Neural cell (in vitro differentiated cells): ENCODE measurements around the gene ASPHD1. TPM values are rescaled to one million over a fixed set of nuclear protein-coding genes. Genes with fewer than 3 reads are reported as not detected.

Source experiments
- H2AFZ ChIP-seq: fragments of 200-600, 300-800 bp; sonication (generic), shearing (Covaris generic); 2 replicates; pipeline ENCODE4 v1.6.0; 2014; ENCODE audit warnings: low read depth, mild to moderate bottlenecking, antibody characterized with exemption, low read length, moderate library complexity
- H3F3A ChIP-seq: fragments of 200-600 bp; shearing (Covaris generic); 2 replicates; pipeline ENCODE4 v1.6.1; 2016; ENCODE audit warnings: mild to moderate bottlenecking, moderate library complexity, mixed read lengths, antibody characterized with exemption, low read length; ENCODE audit not compliant: insufficient read depth, poor library complexity, severe bottlenecking
- H3K27ac ChIP-seq: fragments of 200-600, 300-800 bp; sonication (generic), shearing (Covaris generic); 2 replicates; pipeline ENCODE4 v1.5.1; 2014; ENCODE audit warnings: mild to moderate bottlenecking, low read length, moderate library complexity
- H3K27me3 ChIP-seq: fragments of 300-800, 200-600 bp; sonication (generic), shearing (Covaris generic); 2 replicates; pipeline ENCODE4 v1.6.0; 2014; ENCODE audit warnings: mild to moderate bottlenecking, low read depth, low read length, moderate library complexity; ENCODE audit not compliant: insufficient read depth
- H3K36me3 ChIP-seq: fragments of 300-800, 200-600 bp; sonication (generic), shearing (Covaris generic); 2 replicates; pipeline ENCODE4 v1.5.1; 2014; ENCODE audit warnings: mild to moderate bottlenecking, antibody characterized with exemption, low read length, moderate library complexity; ENCODE audit not compliant: insufficient read depth
- H3K4me2 ChIP-seq: fragments of 300-800, 200-600 bp; sonication (generic), shearing (Covaris generic); 2 replicates; pipeline ENCODE4 v1.6.0; 2014; ENCODE audit warnings: mild to moderate bottlenecking, low read length
- H3K4me3 ChIP-seq: fragments of 300-800, 200-600 bp; sonication (generic), shearing (Covaris generic); 2 replicates; pipeline ENCODE4 v1.5.1; 2014; ENCODE audit warnings: mild to moderate bottlenecking, low read length, moderate library complexity
- H3K79me2 ChIP-seq: fragments of 200-600 bp; shearing (Covaris generic); replicated peaks from 2 replicates; pipeline ENCODE4 v1.6.0; 2014; ENCODE audit warnings: mild to moderate bottlenecking, low read length, moderate library complexity; ENCODE audit not compliant: insufficient read depth
- H3K9ac ChIP-seq: fragments of 300-800, 200-600 bp; sonication (generic), shearing (Covaris generic); 2 replicates; pipeline ENCODE4 v1.6.1; 2016; ENCODE audit warnings: mild to moderate bottlenecking, low read length, mixed read lengths
- H3K9me2 ChIP-seq: fragments of 200-600 bp; shearing (Covaris generic); 2 replicates; pipeline ENCODE4 v1.6.1; 2016; ENCODE audit warnings: mild to moderate bottlenecking, low read length, mixed read lengths; ENCODE audit not compliant: insufficient read depth
- H3K9me3 ChIP-seq: fragments of 200-600, 300-800 bp; sonication (generic), shearing (Covaris generic); 2 replicates; pipeline ENCODE4 v1.6.1; 2016; ENCODE audit warnings: mild to moderate bottlenecking, mixed run types, low read length, moderate library complexity, mixed read lengths
- H4K20me1 ChIP-seq: fragments of 200-600 bp; shearing (Covaris generic); 2 replicates; pipeline ENCODE4 v1.6.1; 2016; ENCODE audit warnings: mild to moderate bottlenecking, mixed run types; ENCODE audit not compliant: insufficient read depth
- CTCF ChIP-seq: fragments of 450-650 bp; IDR thresholded peaks from 2 replicates; pipeline ENCODE4 v1.5.1; 2014; ENCODE audit warnings: antibody characterized with exemption, mild to moderate bottlenecking, moderate library complexity; ENCODE audit not compliant: poor library complexity, severe bottlenecking
- EP300 ChIP-seq: fragments of 450-650 bp; conservative IDR thresholded peaks from 2 replicates; pipeline ENCODE4 v1.6.1; 2014; ENCODE audit warnings: antibody characterized with exemption, mild to moderate bottlenecking, moderate library complexity; ENCODE audit not compliant: poor library complexity, severe bottlenecking
- EZH2 ChIP-seq: fragments of 200-600, 300-800 bp; shearing (Covaris generic), sonication (generic); IDR thresholded peaks from 2 replicates; pipeline ENCODE4 v1.6.1; 2014; ENCODE audit warnings: antibody characterized with exemption, low read length, borderline replicate concordance, mild to moderate bottlenecking; ENCODE audit not compliant: insufficient read depth, poor library complexity, severe bottlenecking
- MXI1 ChIP-seq: fragments of 450-650 bp; conservative IDR thresholded peaks from 2 replicates; pipeline ENCODE4 v1.6.1; 2014; ENCODE audit warnings: antibody characterized with exemption, mild to moderate bottlenecking; ENCODE audit not compliant: poor library complexity, severe bottlenecking
- POLR2AphosphoS5 ChIP-seq: IDR thresholded peaks from 2 replicates; pipeline ENCODE4 v1.6.1; 2012
- RAD21 ChIP-seq: fragments of 450-650 bp; conservative IDR thresholded peaks from 2 replicates; pipeline ENCODE4 v1.6.1; 2014; ENCODE audit warnings: antibody characterized with exemption, mild to moderate bottlenecking, moderate library complexity
- REST ChIP-seq: IDR thresholded peaks from 2 replicates; pipeline ENCODE4 v1.6.1; 2012; ENCODE audit warnings: borderline replicate concordance
- SMC3 ChIP-seq: fragments of 450-650 bp; conservative IDR thresholded peaks from 2 replicates; pipeline ENCODE4 v1.6.1; 2014; ENCODE audit warnings: antibody characterized with exemption, mild to moderate bottlenecking, moderate library complexity; ENCODE audit not compliant: poor library complexity
- TAF1 ChIP-seq: IDR thresholded peaks from 2 replicates; pipeline ENCODE4 v1.6.1; 2012; ENCODE audit warnings: low read depth
- polyA plus RNA-seq: library from polyadenylated mRNA; depleted of rRNA; stranded (reverse); fragments of >200 nt; gene quantifications from 2 replicates; pipeline ENCODE4 v1.2.3, GENCODE V29; 2014

Gene ASPHD1
- polyA plus RNA-seq, 1 donor from 2014 or later, result 38.9 TPM

- TF ChIP-seq REST (no peak), EP300 (no peak), SMC3 (no peak), CTCF (no peak), POLR2AphosphoS5 (no peak), TAF1 (no peak), EZH2 (no peak), MXI1 (no peak), RAD21 (no peak)
- H3K27me3 ChIP-seq, result no peaks in the 10 kb centered on the region
- H3K9me2 ChIP-seq, result no peaks in the 10 kb centered on the region
- no peaks in the 10 kb centered on the region for H4K20me1 ChIP-seq
- no peak overlapping the region for H3K9ac ChIP-seq
- no peak overlapping the region for H3K4me2 ChIP-seq
- H3K9me3 ChIP-seq, result no peaks in the 10 kb centered on the region
- no peak overlapping the region for H2AFZ ChIP-seq
- no peak overlapping the region for H3K4me3 ChIP-seq
- no peaks in the 10 kb centered on the region for H3K36me3 ChIP-seq
- H3F3A ChIP-seq, result no peaks in the 10 kb centered on the region
- H3K79me2 ChIP-seq, result peaks cover 4% of the 10 kb centered on the region
- no peak overlapping the region for H3K27ac ChIP-seq
These were observed 6.4 kb downstream of the ASPHD1 start for GRCh38 chr16:29906520-29907244.

GRCh38 chr16:29907973-29908372 is 7.7 kb downstream of the ASPHD1 start:
- no peak overlapping the region for H3K27ac ChIP-seq
- H3K9me2 ChIP-seq, result no peaks in the 10 kb centered on the region
- H3F3A ChIP-seq, result no peaks in the 10 kb centered on the region
- H3K9me3 ChIP-seq, result no peaks in the 10 kb centered on the region
- no peak overlapping the region for H2AFZ ChIP-seq
- H3K9ac ChIP-seq, result no peak overlapping the region
- no peak overlapping the region for H3K4me2 ChIP-seq
- no peaks in the 10 kb centered on the region for H3K36me3 ChIP-seq
- TF ChIP-seq TAF1 (no peak), REST (no peak), CTCF (no peak), EP300 (no peak), EZH2 (no peak), MXI1 (no peak), RAD21 (no peak), POLR2AphosphoS5 (no peak), SMC3 (no peak)
- no peaks in the 10 kb centered on the region for H3K27me3 ChIP-seq
- H4K20me1 ChIP-seq, result no peaks in the 10 kb centered on the region
- H3K79me2 ChIP-seq, result no peaks in the 10 kb centered on the region
- H3K4me3 ChIP-seq, result no peak overlapping the region
